ENCODE measurements around the gene ZNF219. TPM values are rescaled to one million over a fixed set of nuclear protein-coding genes. Genes with fewer than 3 reads are reported as not detected.
A peak's percentile ranks its signal among the peaks of the same experiment; 100 is the strongest.

The ZNF219 gene
- 8.2 and 8.3 TPM in 2 replicates for total RNA-seq

- intact Hi-C loops (cut with micrococcal nuclease), result no loop called here
- Mint-ChIP-seq H3K4me3 (peak within 1 kb of the TSS; percentile 87), H3K9me3 (no peaks in the 10 kb centered on the region), H3K4me1 (ENCODE audit: low read depth) (peaks cover 42% of the 10 kb centered on the region), H3K27ac (peak within 1 kb of the TSS; percentile 78), H3K27me3 (ENCODE audit: insufficient read depth) (peaks cover 19% of the 10 kb centered on the region), H3K36me3 (ENCODE audit: low read depth) (no peaks in the 10 kb centered on the region)
- DNase-seq (ENCODE audit: low spot score), result no peak
These were observed at the start of gene ZNF219 for GRCh38 chr14:21098076-21098891. TSS of gene ZNF219 (minus strand) at chr14:21098655. CDS start at chr14:21093591, 5,064 bp downstream.

GRCh38 chr14:21145437-21145836, 47.0 kb upstream of the ZNF219 start:
- DNase-seq (ENCODE audit: low spot score), result no peak
- Mint-ChIP-seq H3K36me3 (ENCODE audit: low read depth) (no peaks in the 10 kb centered on the region), H3K27ac (no peak overlapping the region), H3K27me3 (ENCODE audit: insufficient read depth) (no peaks in the 10 kb centered on the region), H3K4me1 (ENCODE audit: low read depth) (no peaks in the 10 kb centered on the region), H3K9me3 (peaks cover 14% of the 10 kb centered on the region), H3K4me3 (no peak overlapping the region)
- intact Hi-C loops (cut with micrococcal nuclease), result no loop called here

GRCh38 chr14:21142357-21142756, 43.9 kb upstream of the ZNF219 start:
- Mint-ChIP-seq H3K9me3 (peaks cover 14% of the 10 kb centered on the region), H3K36me3 (ENCODE audit: low read depth) (no peaks in the 10 kb centered on the region), H3K27me3 (ENCODE audit: insufficient read depth) (peaks cover 3% of the 10 kb centered on the region), H3K27ac (no peak overlapping the region), H3K4me3 (no peak overlapping the region), H3K4me1 (ENCODE audit: low read depth) (no peaks in the 10 kb centered on the region)
- no peak for DNase-seq (ENCODE audit: low spot score)
- intact Hi-C loops (cut with micrococcal nuclease), result no loop called here

DNA sequence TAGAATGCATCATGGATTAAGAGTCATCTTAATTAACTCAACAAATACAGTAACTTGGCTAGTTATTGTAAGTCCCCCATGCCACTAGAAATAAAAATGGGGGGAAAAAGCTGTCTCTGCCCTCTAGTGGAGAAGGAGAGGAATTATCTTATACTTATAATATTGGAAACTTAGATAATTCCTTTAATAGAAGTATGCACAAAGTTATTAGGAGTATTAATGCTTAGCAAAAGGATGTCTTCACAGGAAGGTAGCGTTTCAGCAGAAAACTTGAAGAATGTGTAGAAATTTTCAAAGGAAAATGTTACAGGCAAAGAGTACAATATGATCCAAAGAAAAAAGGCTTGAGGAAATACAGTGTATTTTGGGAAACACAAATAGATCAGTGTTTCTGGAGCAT, 37.6 kb upstream of the ZNF219 start:
- DNase-seq (ENCODE audit: low spot score), result no peak
- Mint-ChIP-seq H3K4me3 (no peak overlapping the region), H3K9me3 (no peaks in the 10 kb centered on the region), H3K36me3 (ENCODE audit: low read depth) (no peaks in the 10 kb centered on the region), H3K27ac (no peak overlapping the region), H3K27me3 (ENCODE audit: insufficient read depth) (peaks cover 5% of the 10 kb centered on the region), H3K4me1 (ENCODE audit: low read depth) (no peaks in the 10 kb centered on the region)
- intact Hi-C loops (cut with micrococcal nuclease), result loop anchor here (1.0 kb wide), 1 partner anchor 421 kb away; no protein-coding TSS in a partner anchor

DNA sequence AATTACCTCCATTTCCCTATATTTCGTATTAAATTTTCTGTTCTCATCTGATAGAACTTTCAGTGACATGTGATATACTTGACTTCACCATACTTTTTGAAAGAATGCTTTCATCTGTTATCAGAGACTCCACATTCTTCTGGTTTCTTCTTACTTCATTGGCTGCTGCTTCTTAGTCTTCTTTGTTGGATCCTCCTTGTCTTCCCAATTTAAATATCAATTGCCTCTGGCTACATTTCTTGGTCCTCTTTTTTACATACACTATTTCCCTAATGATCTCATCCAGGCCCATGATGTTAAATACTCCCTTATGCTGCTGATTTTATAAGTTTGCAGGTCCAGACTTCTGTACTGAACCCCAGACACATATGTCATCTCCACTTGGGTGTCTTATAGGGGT, 35.4 kb upstream of the ZNF219 start:
- Mint-ChIP-seq H3K27ac (no peak overlapping the region), H3K36me3 (ENCODE audit: low read depth) (no peaks in the 10 kb centered on the region)
- intact Hi-C loops (cut with micrococcal nuclease), result no loop called here

GRCh38 chr14:21123429-21123828, 25.0 kb upstream of the ZNF219 start:
- no peak overlapping the region for H3K4me3 Mint-ChIP-seq
- H3K4me1 Mint-ChIP-seq (ENCODE audit: low read depth), result peaks cover 5% of the 10 kb centered on the region
- intact Hi-C loops (cut with micrococcal nuclease), result no loop called here
- DNase-seq (ENCODE audit: low spot score), result no peak
- H3K9me3 Mint-ChIP-seq, result peaks cover 3% of the 10 kb centered on the region
- no peak overlapping the region for H3K27ac Mint-ChIP-seq
- peaks cover 26% of the 10 kb centered on the region for H3K27me3 Mint-ChIP-seq (ENCODE audit: insufficient read depth)
- no peaks in the 10 kb centered on the region for H3K36me3 Mint-ChIP-seq (ENCODE audit: low read depth)

More for the DNA sequence above, 35.4 kb upstream of the ZNF219 start:
- DNase-seq (ENCODE audit: low spot score), result no peak
- H3K4me3 Mint-ChIP-seq, result no peak overlapping the region
- no peaks in the 10 kb centered on the region for H3K4me1 Mint-ChIP-seq (ENCODE audit: low read depth)
- H3K27me3 Mint-ChIP-seq (ENCODE audit: insufficient read depth), result peaks cover 7% of the 10 kb centered on the region
- H3K9me3 Mint-ChIP-seq, result no peaks in the 10 kb centered on the region

- H3K4me3 Mint-ChIP-seq, result no peak overlapping the region
These were observed 22.7 kb upstream of the ZNF219 start for GRCh38 chr14:21121122-21121521.

GRCh38 chr14:21120686-21121085, 22.2 kb upstream of the ZNF219 start:
- Mint-ChIP-seq H3K4me1 (ENCODE audit: low read depth) (peaks cover 5% of the 10 kb centered on the region), H3K27ac (no peak overlapping the region), H3K9me3 (peaks cover 3% of the 10 kb centered on the region), H3K27me3 (ENCODE audit: insufficient read depth) (peaks cover 24% of the 10 kb centered on the region), H3K4me3 (no peak overlapping the region), H3K36me3 (ENCODE audit: low read depth) (no peaks in the 10 kb centered on the region)
- intact Hi-C loops (cut with micrococcal nuclease), result no loop called here
- DNase-seq (ENCODE audit: low spot score), result no peak

More at GRCh38 chr14:21121122-21121521, 22.7 kb upstream of the ZNF219 start:
- intact Hi-C loops (cut with micrococcal nuclease), result no loop called here
- H3K27ac Mint-ChIP-seq, result no peak overlapping the region
- H3K4me1 Mint-ChIP-seq (ENCODE audit: low read depth), result peaks cover 5% of the 10 kb centered on the region
- H3K27me3 Mint-ChIP-seq (ENCODE audit: insufficient read depth), result peaks cover 25% of the 10 kb centered on the region
- peaks cover 3% of the 10 kb centered on the region for H3K9me3 Mint-ChIP-seq
- H3K36me3 Mint-ChIP-seq (ENCODE audit: low read depth), result no peaks in the 10 kb centered on the region
- DNase-seq (ENCODE audit: low spot score), result no peak

DNA sequence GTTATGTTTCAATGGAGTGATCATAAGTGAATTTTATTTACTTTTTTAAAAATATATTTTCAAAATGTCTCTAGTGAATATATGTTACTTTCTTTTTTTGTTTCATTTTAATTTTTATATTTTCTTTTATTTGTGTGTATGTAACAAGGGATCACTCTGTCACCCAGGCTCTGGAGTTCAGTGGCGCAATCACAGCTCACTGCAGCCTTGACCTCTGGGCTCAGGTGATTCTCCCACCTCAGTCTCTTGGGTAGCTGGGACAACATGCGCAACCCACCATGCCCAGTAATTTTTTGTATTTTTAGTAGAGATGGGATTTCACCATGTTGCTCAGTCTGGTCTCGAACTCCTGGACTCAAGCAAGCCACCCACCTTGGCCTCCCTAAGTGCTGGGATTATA, 20.5 kb upstream of the ZNF219 start:
- H3K36me3 Mint-ChIP-seq (ENCODE audit: low read depth), result no peaks in the 10 kb centered on the region
- no peak overlapping the region for H3K27ac Mint-ChIP-seq
- H3K4me3 Mint-ChIP-seq, result no peak overlapping the region
- peaks cover 5% of the 10 kb centered on the region for H3K4me1 Mint-ChIP-seq (ENCODE audit: low read depth)
- peaks cover 19% of the 10 kb centered on the region for H3K27me3 Mint-ChIP-seq (ENCODE audit: insufficient read depth)
- no peak for DNase-seq (ENCODE audit: low spot score)
- no peaks in the 10 kb centered on the region for H3K9me3 Mint-ChIP-seq
- intact Hi-C loops (cut with micrococcal nuclease), result no loop called here

DNA sequence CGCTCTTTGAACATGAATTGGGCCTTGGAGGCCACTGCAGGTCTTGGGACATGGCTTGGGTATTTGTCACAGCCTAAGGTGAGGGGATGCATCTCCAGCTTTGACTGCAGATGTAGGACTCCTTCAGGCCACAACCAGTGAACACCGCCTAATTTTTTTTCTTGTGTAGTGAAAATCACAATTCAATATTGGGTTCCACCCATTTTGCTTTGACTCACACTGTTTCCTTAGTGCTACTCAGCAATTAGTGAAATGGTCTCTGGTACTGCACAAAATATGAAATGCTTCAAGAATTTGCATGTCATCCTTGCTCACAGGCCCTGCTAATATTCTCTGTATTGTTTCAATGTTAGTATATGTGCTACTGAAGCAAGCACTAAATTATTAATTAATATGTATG, 14.9 kb upstream of the ZNF219 start:
- Mint-ChIP-seq H3K4me3 (no peak overlapping the region), H3K27ac (no peak overlapping the region), H3K4me1 (ENCODE audit: low read depth) (no peaks in the 10 kb centered on the region), H3K36me3 (ENCODE audit: low read depth) (no peaks in the 10 kb centered on the region), H3K9me3 (no peaks in the 10 kb centered on the region), H3K27me3 (ENCODE audit: insufficient read depth) (peaks cover 11% of the 10 kb centered on the region)
- intact Hi-C loops (cut with micrococcal nuclease), result no loop called here
- DNase-seq (ENCODE audit: low spot score), result no peak

DNA sequence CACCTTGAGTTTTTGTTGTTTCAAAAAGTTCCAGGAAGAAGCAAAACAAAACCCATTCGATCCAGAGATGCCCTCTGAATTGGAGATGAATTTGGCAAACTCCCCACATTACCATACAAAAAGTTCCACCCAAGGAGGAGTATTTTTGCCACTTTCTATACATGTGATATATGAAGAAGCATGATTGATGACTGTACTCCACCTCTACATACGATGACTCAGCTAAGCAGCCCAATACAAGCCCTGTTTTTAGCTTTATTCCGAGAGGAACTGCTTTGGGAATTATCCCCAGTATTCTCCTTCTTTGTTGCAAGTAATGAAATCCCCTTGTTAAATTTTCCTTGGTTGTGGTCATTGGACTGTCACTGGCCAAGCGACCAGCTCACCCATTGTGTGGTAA, 13.8 kb upstream of the ZNF219 start:
- Mint-ChIP-seq H3K9me3 (no peaks in the 10 kb centered on the region), H3K4me1 (ENCODE audit: low read depth) (no peaks in the 10 kb centered on the region), H3K4me3 (no peak overlapping the region), H3K27me3 (ENCODE audit: insufficient read depth) (peaks cover 5% of the 10 kb centered on the region), H3K27ac (no peak overlapping the region), H3K36me3 (ENCODE audit: low read depth) (no peaks in the 10 kb centered on the region)
- no peak for DNase-seq (ENCODE audit: low spot score)
- intact Hi-C loops (cut with micrococcal nuclease), result no loop called here

DNA sequence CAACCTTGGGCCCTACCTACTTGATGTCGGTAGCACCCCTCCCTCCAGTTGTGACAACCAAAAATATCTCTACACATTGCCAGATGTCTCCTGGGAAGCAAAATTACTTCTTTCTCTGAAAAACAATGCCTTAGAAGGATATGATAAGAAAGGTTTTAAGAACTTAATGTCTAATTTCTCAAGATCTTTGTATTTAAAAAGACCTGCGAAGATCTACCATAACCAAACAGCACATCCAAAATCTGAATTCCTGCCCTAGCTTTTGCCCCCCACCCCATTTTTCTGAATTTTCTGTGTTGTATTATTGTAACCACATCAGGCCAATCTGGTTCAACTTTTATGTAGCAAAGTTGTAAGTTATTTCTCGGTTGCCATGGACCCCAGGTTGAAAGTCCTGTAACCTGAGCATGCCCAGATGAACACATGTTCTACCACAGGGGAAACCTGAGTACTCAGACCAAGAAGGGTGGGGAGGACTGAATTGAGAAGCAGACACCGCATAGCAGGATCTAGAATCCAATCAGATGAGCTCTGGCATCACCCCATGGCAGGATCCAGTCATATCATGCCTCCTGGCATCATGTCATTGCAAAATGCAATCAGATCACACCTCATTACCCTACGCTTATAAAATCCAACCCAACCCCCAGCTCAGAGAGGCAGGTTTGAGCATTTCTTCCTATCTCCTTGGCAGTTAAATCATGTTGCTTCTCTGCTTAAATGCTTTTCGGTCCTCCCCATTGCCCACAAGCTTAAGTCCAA, 11.1 kb upstream of the ZNF219 start:
- Mint-ChIP-seq H3K9me3 (no peaks in the 10 kb centered on the region), H3K36me3 (ENCODE audit: low read depth) (no peaks in the 10 kb centered on the region), H3K4me3 (no peak overlapping the region), H3K4me1 (ENCODE audit: low read depth) (peaks cover 10% of the 10 kb centered on the region), H3K27ac (peak overlapping the region; percentile 42), H3K27me3 (ENCODE audit: insufficient read depth) (peaks cover 2% of the 10 kb centered on the region)
- intact Hi-C loops (cut with micrococcal nuclease), result loop anchor here (10.0 kb wide), 1 partner anchor 445 kb away; no protein-coding TSS in a partner anchor
- DNase-seq (ENCODE audit: low spot score), result no peak

DNA sequence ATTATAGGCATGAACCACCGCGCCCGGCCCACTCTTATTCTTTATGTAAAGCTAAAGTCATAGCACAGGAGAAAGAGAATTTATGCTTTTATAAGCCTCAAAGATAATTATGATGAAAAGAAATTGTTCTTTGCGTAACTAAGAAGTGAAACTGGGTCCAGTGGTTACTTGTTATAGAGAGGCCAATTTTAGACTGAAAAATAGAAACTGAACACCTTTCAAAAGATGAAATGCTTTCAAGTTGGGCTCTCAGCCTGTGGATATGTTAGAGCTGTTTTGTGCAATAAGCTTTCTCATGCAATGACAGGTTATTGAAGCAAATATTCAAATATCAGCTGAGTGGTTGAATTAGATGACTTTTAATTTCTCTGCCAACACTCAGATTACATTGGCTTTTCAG, 10.3 kb upstream of the ZNF219 start:
- intact Hi-C loops (cut with micrococcal nuclease), result loop anchor here (10.0 kb wide), 1 partner anchor 446 kb away; no protein-coding TSS in a partner anchor
- Mint-ChIP-seq H3K36me3 (ENCODE audit: low read depth) (no peaks in the 10 kb centered on the region), H3K27me3 (ENCODE audit: insufficient read depth) (peaks cover 2% of the 10 kb centered on the region), H3K9me3 (no peaks in the 10 kb centered on the region), H3K27ac (no peak overlapping the region), H3K4me1 (ENCODE audit: low read depth) (peaks cover 14% of the 10 kb centered on the region), H3K4me3 (no peak overlapping the region)
- DNase-seq (ENCODE audit: low spot score), result no peak
